SK-N-SH (cell line): ENCODE data around the gene DHX15. TPM values are rescaled to one million over a fixed set of nuclear protein-coding genes. Genes with fewer than 3 reads are reported as not detected.

ENCODE experiments used
- CTCF ChIA-PET: fragments of 300-600, 350-600 bp; formaldehyde crosslinking; extraction: SDS; loops from one replicate; lab custom pipeline; 2021; lab: Yijun Ruan, JAX
- POLR2A ChIA-PET: fragments of 350-600 bp; sonication (Branson Sonifier 250); formaldehyde crosslinking; extraction: SDS; loops from one replicate; lab custom pipeline; 2020; ENCODE audit warnings: antibody characterized with exemption, inconsistent platforms; lab: Yijun Ruan, JAX
- DNase-seq: peaks from one replicate; pipeline ENCODE4 v3.0.0; 2012
- H2AFZ ChIP-seq: fragments of 200-600 bp; sonication (generic); 2 replicates; pipeline ENCODE4 v1.8.1; 2016; ENCODE audit warnings: antibody characterized with exemption, mild to moderate bottlenecking, low read depth
- H3F3A ChIP-seq: fragments of 200-600 bp; sonication (generic); replicated peaks from 2 replicates; pipeline ENCODE3; 2016; ENCODE audit warnings: antibody characterized with exemption, mild to moderate bottlenecking; ENCODE audit not compliant: insufficient read depth
- H3K27ac ChIP-seq, 2 experiments: fragments of 200-500 bp in 1 of 2; fragments of 200-600 bp in 1 of 2; sonication (Bioruptor generic) in 1 of 2; sonication (generic), shearing (Covaris generic) in 1 of 2; 2 replicates each; pipeline versions ENCODE4 v1.5.1 to v1.6.1; 2014 to 2016; ENCODE audit warnings: low read depth in 2 of 2, inconsistent platforms in 1 of 2, low read length in 1 of 2, mild to moderate bottlenecking in 1 of 2, mixed read lengths in 1 of 2
- H3K27me3 ChIP-seq: fragments of 200-600 bp; sonication (generic), shearing (Covaris generic); 2 replicates; pipeline ENCODE4 v1.6.1; 2016; ENCODE audit warnings: mixed run types; ENCODE audit not compliant: insufficient read depth
- H3K36me3 ChIP-seq, 2 experiments: fragments of 200-500 bp in 1 of 2; fragments of 200-600 bp in 1 of 2; sonication (Bioruptor generic) in 1 of 2; sonication (generic) in 1 of 2; replicated peaks in 1 of 2; 2 replicates each; pipeline versions ENCODE3 to v1.5.1; 2014 to 2016; ENCODE audit warnings: low read length in 1 of 2, mild to moderate bottlenecking in 1 of 2; ENCODE audit not compliant: insufficient read depth in 2 of 2, control insufficient read depth in 1 of 2
- H3K4me1 ChIP-seq, 2 experiments: fragments of 200-500 bp in 1 of 2; fragments of 200-600 bp in 1 of 2; sonication (Bioruptor generic) in 1 of 2; sonication (generic), shearing (Covaris generic) in 1 of 2; 2 replicates each; pipeline versions ENCODE4 v1.5.1 to v1.6.1; 2014 to 2016; ENCODE audit warnings: low read depth in 1 of 2, low read length in 1 of 2, mixed run types in 1 of 2; ENCODE audit not compliant: insufficient read depth in 2 of 2, control insufficient read depth in 1 of 2
- H3K4me2 ChIP-seq: fragments of 200-600 bp; sonication (generic), shearing (Covaris generic); 2 replicates; pipeline ENCODE4 v1.6.1; 2017; ENCODE audit warnings: mixed run types
- H3K4me3 ChIP-seq, 2 experiments: fragments of 200-500 bp in 1 of 2; fragments of 200-600 bp in 1 of 2; sonication (Bioruptor generic) in 1 of 2; sonication (generic), shearing (Covaris generic) in 1 of 2; 2 replicates each; pipeline versions ENCODE4 v1.5.1 to v1.8.1; 2014 to 2016; ENCODE audit warnings: low read depth in 2 of 2, inconsistent platforms in 1 of 2, low read length in 1 of 2, mild to moderate bottlenecking in 1 of 2, mixed read lengths in 1 of 2, moderate library complexity in 1 of 2
- H3K79me2 ChIP-seq: fragments of 200-600 bp; sonication (generic); 2 replicates; pipeline ENCODE4 v1.8.1; 2017; ENCODE audit warnings: mild to moderate bottlenecking; ENCODE audit not compliant: insufficient read depth
- H3K9ac ChIP-seq: fragments of 200-600 bp; sonication (generic); 2 replicates; pipeline ENCODE4 v1.6.1; 2017; ENCODE audit warnings: mixed run types
- H3K9me2 ChIP-seq: fragments of 200-600 bp; sonication (generic); 2 replicates; pipeline ENCODE4 v1.6.1; 2017; ENCODE audit warnings: mixed run types
- H3K9me3 ChIP-seq: fragments of 200-600 bp; sonication (generic); 2 replicates; pipeline ENCODE4 v1.6.1; 2017; ENCODE audit warnings: mixed run types, mild to moderate bottlenecking, moderate library complexity
- H4K20me1 ChIP-seq: fragments of 200-600 bp; sonication (generic); 2 replicates; pipeline ENCODE4 v1.6.1; 2017; ENCODE audit warnings: mild to moderate bottlenecking, mixed run types; ENCODE audit not compliant: insufficient read depth
- CHD2 ChIP-seq: fragments of 150-350 bp; IDR thresholded peaks from 2 replicates; pipeline ENCODE4 v1.6.1; 2018; ENCODE audit warnings: low read length; ENCODE audit not compliant: partially characterized antibody
- EP300 ChIP-seq, 2 experiments: IDR thresholded peaks; 2 replicates each; pipeline versions ENCODE4 v1.4.0 to v1.6.1; 2012; ENCODE audit warnings: borderline replicate concordance in 1 of 2, low read depth in 1 of 2, low read length in 1 of 2
- EZH2phosphoT487 ChIP-seq: fragments of 200-600 bp; sonication (generic); IDR thresholded peaks from 2 replicates; pipeline ENCODE4 v1.6.1; 2017; ENCODE audit warnings: low read depth, mixed run types, mild to moderate bottlenecking, antibody characterized with exemption, moderate library complexity, borderline replicate concordance
- FOSL2 ChIP-seq: IDR thresholded peaks from 2 replicates; pipeline ENCODE4 v1.4.0; 2012; ENCODE audit warnings: low read depth, mild to moderate bottlenecking, moderate library complexity, borderline replicate concordance
- FOXM1 ChIP-seq: IDR thresholded peaks from 2 replicates; pipeline ENCODE4 v1.4.0; 2012; ENCODE audit warnings: low read depth, mild to moderate bottlenecking
- GATA2 ChIP-seq: sonication (generic); formaldehyde crosslinking; IDR thresholded peaks from 2 replicates; pipeline ENCODE4 v1.5.0; 2020; ENCODE audit warnings: mild to moderate bottlenecking, missing genetic modification reagents
- NRF1 ChIP-seq: IDR thresholded peaks from 2 replicates; pipeline ENCODE4 v1.6.1; 2012; ENCODE audit warnings: low read depth, mild to moderate bottlenecking, low read length
- PBX3 ChIP-seq: IDR thresholded peaks from 2 replicates; pipeline ENCODE4; 2012
- RCOR1 ChIP-seq: fragments of 150-350 bp; IDR thresholded peaks from 2 replicates; pipeline ENCODE4 v1.6.1; 2017; ENCODE audit warnings: antibody characterized with exemption, low read length
- RFX5 ChIP-seq: IDR thresholded peaks from 2 replicates; pipeline ENCODE4 v1.6.1; 2012; ENCODE audit warnings: mild to moderate bottlenecking, improper control_type of control experiment, low read length
- TAF1 ChIP-seq: IDR thresholded peaks from 2 replicates; pipeline ENCODE4 v1.6.1; 2012; ENCODE audit warnings: low read depth, mild to moderate bottlenecking, low read length, moderate library complexity, borderline replicate concordance
- TCF12 ChIP-seq: IDR thresholded peaks from 2 replicates; pipeline ENCODE4 v1.4.0; 2012
- TEAD4 ChIP-seq: IDR thresholded peaks from 2 replicates; pipeline ENCODE4 v1.4.0; 2012; ENCODE audit warnings: mild to moderate bottlenecking, borderline replicate concordance; ENCODE audit not compliant: insufficient read depth
- USF2 ChIP-seq: fragments of 150-350 bp; IDR thresholded peaks from 2 replicates; pipeline ENCODE4 v1.6.1; 2017; ENCODE audit warnings: antibody characterized with exemption, low read length, low read depth, borderline replicate concordance
- YY1 ChIP-seq: IDR thresholded peaks from 2 replicates; pipeline ENCODE4 v1.4.0; 2012; ENCODE audit warnings: low read depth, mild to moderate bottlenecking
- WGBS: methylation state at CpG from one replicate; pipeline ENCODE4 v1.1.6; 2017; ENCODE audit warnings: low lambda C conversion rate; 5-methylcytosine and 5-hydroxymethylcytosine counted together
- polyA plus RNA-seq, 3 experiments: library from polyadenylated mRNA; depleted of rRNA; stranded (reverse); fragments of >200 nt; gene quantifications; 2 replicates each; pipeline ENCODE4 v1.2.3, GENCODE V29; 2012
- TF ChIP-seq, protein P1 (sequence below): IDR thresholded peaks from 2 replicates; pipeline ENCODE4 v1.4.0; 2012; ENCODE audit warnings: low read depth, borderline replicate concordance

DHX15 gene
- polyA plus RNA-seq, 1 of the 3 experiments (the other 2 are of a cell fraction), result 63.3 TPM

DNA sequence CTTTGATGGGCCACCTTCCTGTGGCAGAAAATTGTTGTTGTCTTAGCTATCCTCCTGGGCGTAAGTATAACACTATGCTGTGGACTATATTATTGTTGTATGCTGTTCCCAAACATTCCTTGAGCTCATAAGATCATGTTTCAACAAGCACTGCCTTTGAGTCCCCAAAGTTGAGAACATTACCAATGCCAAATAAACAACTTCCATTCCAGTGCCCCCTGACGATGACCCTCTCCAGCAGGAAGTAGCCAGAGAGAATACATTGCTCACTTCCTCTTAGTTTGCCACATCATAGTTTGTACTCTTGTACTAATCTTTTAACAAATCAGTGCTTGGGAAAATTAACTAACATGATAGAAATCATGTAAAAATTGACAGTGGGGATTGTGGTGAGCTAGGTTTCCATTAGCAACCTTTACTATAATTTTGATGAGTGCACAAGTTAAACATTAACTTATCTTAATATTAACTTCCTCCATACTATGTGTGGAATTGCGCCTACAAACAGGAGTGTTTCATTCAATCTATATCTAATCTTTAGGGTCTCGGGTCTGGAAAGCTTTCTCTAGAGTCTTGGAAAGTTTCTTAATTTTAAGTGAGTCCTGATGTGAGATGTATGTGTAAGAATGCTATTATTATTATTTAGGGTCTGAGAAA is 20.3 kb upstream of the DHX15 start:
- WGBS, result 40% methylated on average over 4 of the region's 4 CpGs
- CTCF ChIA-PET, result no interaction called here
- no peaks in the 10 kb centered on the region for H4K20me1 ChIP-seq
- H3K4me1 ChIP-seq, result no peaks in the 10 kb centered on the region
- no peak overlapping the region for H3K9ac ChIP-seq
- no peak for DNase-seq
- TF ChIP-seq PBX3 (no peak), TCF12 (no peak), USF2 (no peak), YY1 (no peak), RFX5 (no peak), EP300 (IDR thresholded peaks at IDR 0.05; ENCODE audit: borderline replicate concordance in 1 of 2, low read depth in 1 of 2, low read length in 1 of 2) (no peak), CHD2 (no peak)
- H3F3A ChIP-seq, result no peaks in the 10 kb centered on the region
- no peak overlapping the region for H3K4me2 ChIP-seq
- H3K9me2 ChIP-seq, result no peaks in the 10 kb centered on the region
- no peaks in the 10 kb centered on the region for H3K36me3 ChIP-seq
- POLR2A ChIA-PET, result no interaction called here
- 0 out of 2 replicates have a peak overlapping the region, but pooled peaks have one; percentile 2 for H2AFZ ChIP-seq
- no peaks in the 10 kb centered on the region for H3K79me2 ChIP-seq
- H3K4me3 ChIP-seq, result no peak overlapping the region
- no peaks in the 10 kb centered on the region for H3K9me3 ChIP-seq
- no peaks in the 10 kb centered on the region for H3K27me3 ChIP-seq
- H3K27ac ChIP-seq, result no peak overlapping the region

GRCh38 chr4:24603343-24603742 is 19.0 kb upstream of the DHX15 start:
- Histone ChIP-seq H3K9me2 (no peaks in the 10 kb centered on the region), H3K4me3 (no peak overlapping the region), H3K79me2 (no peaks in the 10 kb centered on the region), H4K20me1 (no peaks in the 10 kb centered on the region), H3K36me3 (no peaks in the 10 kb centered on the region), H3K4me1 (no peaks in the 10 kb centered on the region), H3K9ac (no peak overlapping the region), H3K4me2 (no peak overlapping the region), H3K9me3 (no peaks in the 10 kb centered on the region), H3K27ac (no peak overlapping the region), H2AFZ (no peak overlapping the region), H3F3A (no peaks in the 10 kb centered on the region), H3K27me3 (no peaks in the 10 kb centered on the region)
- ChIA-PET CTCF (no interaction called here), POLR2A (no interaction called here)
- DNase-seq, result no peak
- WGBS, result 26% methylated on average over 6 of the region's 6 CpGs
- no peak for TF ChIP-seq TCF12
- no peak for TF ChIP-seq USF2
- no peak for TF ChIP-seq RCOR1
- no peak for TF ChIP-seq YY1
- TF ChIP-seq NRF1, result no peak
- TF ChIP-seq GATA2, result no peak
- TF ChIP-seq PBX3, result no peak
- TF ChIP-seq, protein P1, sequence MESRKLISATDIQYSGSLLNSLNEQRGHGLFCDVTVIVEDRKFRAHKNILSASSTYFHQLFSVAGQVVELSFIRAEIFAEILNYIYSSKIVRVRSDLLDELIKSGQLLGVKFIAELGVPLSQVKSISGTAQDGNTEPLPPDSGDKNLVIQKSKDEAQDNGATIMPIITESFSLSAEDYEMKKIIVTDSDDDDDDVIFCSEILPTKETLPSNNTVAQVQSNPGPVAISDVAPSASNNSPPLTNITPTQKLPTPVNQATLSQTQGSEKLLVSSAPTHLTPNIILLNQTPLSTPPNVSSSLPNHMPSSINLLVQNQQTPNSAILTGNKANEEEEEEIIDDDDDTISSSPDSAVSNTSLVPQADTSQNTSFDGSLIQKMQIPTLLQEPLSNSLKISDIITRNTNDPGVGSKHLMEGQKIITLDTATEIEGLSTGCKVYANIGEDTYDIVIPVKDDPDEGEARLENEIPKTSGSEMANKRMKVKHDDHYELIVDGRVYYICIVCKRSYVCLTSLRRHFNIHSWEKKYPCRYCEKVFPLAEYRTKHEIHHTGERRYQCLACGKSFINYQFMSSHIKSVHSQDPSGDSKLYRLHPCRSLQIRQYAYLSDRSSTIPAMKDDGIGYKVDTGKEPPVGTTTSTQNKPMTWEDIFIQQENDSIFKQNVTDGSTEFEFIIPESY, result no peak
- TF ChIP-seq FOXM1, result no peak
- TF ChIP-seq RFX5, result no peak
- TF ChIP-seq EZH2phosphoT487, result no peak
- no peak for TF ChIP-seq TEAD4
- TF ChIP-seq FOSL2, result no peak
- TF ChIP-seq TAF1, result no peak
